SK-N-SH treated with all-trans-retinoic acid at 6 μM for 48 hours (cell line): ENCODE measurements around the gene TECTB.

ENCODE experiments used
- ATAC-seq: fragments of 200-7000 bp; cut with Tn5 transposase; 3 replicates; pipeline ENCODE4 v1.9.1; 2020; ENCODE audit warnings: mild to moderate bottlenecking, moderate library complexity
- ARNTL ChIP-seq: fragments of 450-650 bp; formaldehyde crosslinking; IDR thresholded peaks from 2 replicates; pipeline ENCODE4 v1.5.0; 2020; ENCODE audit warnings: low read depth, mild to moderate bottlenecking, moderate library complexity, borderline replicate concordance
- CREB5 ChIP-seq: fragments of 250-450 bp; sonication (Bioruptor Pico); IDR thresholded peaks from 2 replicates; pipeline ENCODE4 v1.5.1; 2020; ENCODE audit warnings: low read depth, mild to moderate bottlenecking, moderate library complexity
- CSDC2 ChIP-seq: fragments of 250-450 bp; sonication (Bioruptor Pico); IDR thresholded peaks from 2 replicates; pipeline ENCODE4 v1.5.0; 2020; ENCODE audit warnings: mild to moderate bottlenecking, moderate library complexity
- ESRRG ChIP-seq: fragments of 250-450 bp; sonication (Bioruptor Pico); IDR thresholded peaks from 2 replicates; pipeline ENCODE4 v1.6.1; 2021; ENCODE audit warnings: mild to moderate bottlenecking
- GLIS3 ChIP-seq: fragments of 250-450 bp; sonication (Bioruptor Pico); IDR thresholded peaks from 2 replicates; pipeline ENCODE4 v1.5.0; 2020; ENCODE audit warnings: mild to moderate bottlenecking, moderate library complexity
- ISL1 ChIP-seq: fragments of 250-450 bp; sonication (Bioruptor Pico); IDR thresholded peaks from 2 replicates; pipeline ENCODE4 v2.1.2; 2022; ENCODE audit warnings: mild to moderate bottlenecking, moderate library complexity
- OSR1 ChIP-seq: fragments of 250-450 bp; sonication (Bioruptor Pico); IDR thresholded peaks from 2 replicates; pipeline ENCODE4 v1.8.0; 2022; ENCODE audit warnings: moderate library complexity, mild to moderate bottlenecking, inconsistent platforms
- PPARA ChIP-seq: fragments of 250-450 bp; sonication (Bioruptor Pico); IDR thresholded peaks from 2 replicates; pipeline ENCODE4 v1.5.0; 2020; ENCODE audit warnings: mild to moderate bottlenecking, borderline replicate concordance
- RARB ChIP-seq: fragments of 250-450 bp; sonication (Bioruptor Pico); IDR thresholded peaks from 2 replicates; pipeline ENCODE4 v1.8.0; 2021; ENCODE audit warnings: mild to moderate bottlenecking, moderate library complexity
- SNAI2 ChIP-seq: fragments of 250-450 bp; sonication (Bioruptor Pico); IDR thresholded peaks from 2 replicates; pipeline ENCODE4 v1.5.0; 2020; ENCODE audit warnings: mild to moderate bottlenecking, moderate library complexity
- TCF4 ChIP-seq: fragments of 250-450 bp; sonication (Bioruptor Pico); IDR thresholded peaks from 2 replicates; pipeline ENCODE4 v1.8.0; 2021; ENCODE audit warnings: mild to moderate bottlenecking, moderate library complexity, borderline replicate concordance
- TOX ChIP-seq: fragments of 250-450 bp; sonication (Bioruptor Pico); IDR thresholded peaks from 2 replicates; pipeline ENCODE4 v1.8.0; 2021; ENCODE audit warnings: mild to moderate bottlenecking, moderate library complexity, borderline replicate concordance
- TSHZ2 ChIP-seq: fragments of 250-450 bp; sonication (Bioruptor Pico); IDR thresholded peaks from 2 replicates; pipeline ENCODE4 v1.5.0; 2020; ENCODE audit warnings: mild to moderate bottlenecking, moderate library complexity
- ZC3H10 ChIP-seq: fragments of 250-450 bp; sonication (Bioruptor Pico); IDR thresholded peaks from 2 replicates; pipeline ENCODE4 v1.5.1; 2021; ENCODE audit warnings: mild to moderate bottlenecking, moderate library complexity
- ZFP3 ChIP-seq: fragments of 250-450 bp; sonication (Bioruptor Pico); IDR thresholded peaks from 2 replicates; pipeline ENCODE4 v1.5.0; 2020; ENCODE audit warnings: mild to moderate bottlenecking, moderate library complexity
- ZFP30 ChIP-seq: fragments of 450-650 bp; formaldehyde crosslinking; IDR thresholded peaks from 2 replicates; pipeline ENCODE4 v1.5.0; 2022; ENCODE audit warnings: mild to moderate bottlenecking, moderate library complexity
- ZNF565 ChIP-seq: fragments of 450-650 bp; formaldehyde crosslinking; conservative IDR thresholded peaks from 2 replicates; pipeline ENCODE4 v1.5.0; 2020; ENCODE audit warnings: low read depth, mild to moderate bottlenecking, moderate library complexity
- ZNF70 ChIP-seq: fragments of 450-650 bp; formaldehyde crosslinking; IDR thresholded peaks from 2 replicates; pipeline ENCODE4 v1.5.0; 2020; ENCODE audit warnings: mild to moderate bottlenecking, moderate library complexity
- ZNF8 ChIP-seq: fragments of 450-650 bp; formaldehyde crosslinking; IDR thresholded peaks from 2 replicates; pipeline ENCODE4 v1.5.0; 2020; ENCODE audit warnings: mild to moderate bottlenecking, moderate library complexity
- TF ChIP-seq, protein P1 (sequence below): fragments of 250-450 bp; sonication (Bioruptor Pico); IDR thresholded peaks from 2 replicates; pipeline ENCODE4 v1.8.0; 2020; ENCODE audit warnings: mild to moderate bottlenecking, moderate library complexity, borderline replicate concordance
- TF ChIP-seq, protein P2 (sequence below): fragments of 250-450 bp; sonication (Bioruptor Pico); IDR thresholded peaks from 2 replicates; pipeline ENCODE4 v1.5.1; 2021; ENCODE audit warnings: mild to moderate bottlenecking, moderate library complexity
- TF ChIP-seq, protein P3 (sequence below): fragments of 250-450 bp; sonication (Bioruptor Pico); IDR thresholded peaks from 2 replicates; pipeline ENCODE4 v1.8.0; 2021; ENCODE audit warnings: low read depth, mild to moderate bottlenecking, moderate library complexity, borderline replicate concordance

The TECTB gene

GRCh38 chr10:112271982-112272381 is 11.2 kb upstream of the TECTB start (continued):
- TF ChIP-seq CSDC2 (no peak), ZC3H10 (CRISPR knock-in tag) (no peak)

GRCh38 chr10:112274831-112275230 is 8.4 kb upstream of the TECTB start:
- TF ChIP-seq ZNF8 (CRISPR knock-in tag): no peak
- TF ChIP-seq GLIS3: no peak
- TF ChIP-seq ZNF565: no peak
- no peak for TF ChIP-seq TOX (CRISPR knock-in tag)
- no peak for TF ChIP-seq ESRRG
- no peak for TF ChIP-seq ZC3H10 (CRISPR knock-in tag)
- TF ChIP-seq, protein P1, sequence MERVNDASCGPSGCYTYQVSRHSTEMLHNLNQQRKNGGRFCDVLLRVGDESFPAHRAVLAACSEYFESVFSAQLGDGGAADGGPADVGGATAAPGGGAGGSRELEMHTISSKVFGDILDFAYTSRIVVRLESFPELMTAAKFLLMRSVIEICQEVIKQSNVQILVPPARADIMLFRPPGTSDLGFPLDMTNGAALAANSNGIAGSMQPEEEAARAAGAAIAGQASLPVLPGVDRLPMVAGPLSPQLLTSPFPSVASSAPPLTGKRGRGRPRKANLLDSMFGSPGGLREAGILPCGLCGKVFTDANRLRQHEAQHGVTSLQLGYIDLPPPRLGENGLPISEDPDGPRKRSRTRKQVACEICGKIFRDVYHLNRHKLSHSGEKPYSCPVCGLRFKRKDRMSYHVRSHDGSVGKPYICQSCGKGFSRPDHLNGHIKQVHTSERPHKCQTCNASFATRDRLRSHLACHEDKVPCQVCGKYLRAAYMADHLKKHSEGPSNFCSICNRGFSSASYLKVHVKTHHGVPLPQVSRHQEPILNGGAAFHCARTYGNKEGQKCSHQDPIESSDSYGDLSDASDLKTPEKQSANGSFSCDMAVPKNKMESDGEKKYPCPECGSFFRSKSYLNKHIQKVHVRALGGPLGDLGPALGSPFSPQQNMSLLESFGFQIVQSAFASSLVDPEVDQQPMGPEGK (CRISPR knock-in tag): no peak
- ATAC-seq: no peak

GRCh38 chr10:112275512-112276245 is 7.5 kb upstream of the TECTB start:
- TF ChIP-seq ZC3H10 (CRISPR knock-in tag): no peak
- no peak for TF ChIP-seq SNAI2 (CRISPR knock-in tag)
- TF ChIP-seq CSDC2: no peak
- TF ChIP-seq, all 23 proteins: peak for 0

GRCh38 chr10:112278871-112279270 is 4.3 kb upstream of the TECTB start:
- no peak for TF ChIP-seq PPARA (CRISPR knock-in tag)
- no peak for TF ChIP-seq GLIS3
- TF ChIP-seq TSHZ2 (CRISPR knock-in tag): no peak
- no peak for TF ChIP-seq CREB5 (CRISPR knock-in tag)
- TF ChIP-seq, protein P2, sequence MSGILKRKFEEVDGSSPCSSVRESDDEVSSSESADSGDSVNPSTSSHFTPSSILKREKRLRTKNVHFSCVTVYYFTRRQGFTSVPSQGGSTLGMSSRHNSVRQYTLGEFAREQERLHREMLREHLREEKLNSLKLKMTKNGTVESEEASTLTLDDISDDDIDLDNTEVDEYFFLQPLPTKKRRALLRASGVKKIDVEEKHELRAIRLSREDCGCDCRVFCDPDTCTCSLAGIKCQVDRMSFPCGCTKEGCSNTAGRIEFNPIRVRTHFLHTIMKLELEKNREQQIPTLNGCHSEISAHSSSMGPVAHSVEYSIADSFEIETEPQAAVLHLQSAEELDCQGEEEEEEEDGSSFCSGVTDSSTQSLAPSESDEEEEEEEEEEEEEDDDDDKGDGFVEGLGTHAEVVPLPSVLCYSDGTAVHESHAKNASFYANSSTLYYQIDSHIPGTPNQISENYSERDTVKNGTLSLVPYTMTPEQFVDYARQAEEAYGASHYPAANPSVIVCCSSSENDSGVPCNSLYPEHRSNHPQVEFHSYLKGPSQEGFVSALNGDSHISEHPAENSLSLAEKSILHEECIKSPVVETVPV: no peak
- TF ChIP-seq OSR1 (CRISPR knock-in tag): no peak
- no peak for TF ChIP-seq ISL1 (CRISPR knock-in tag)
- no peak for TF ChIP-seq ZNF70 (CRISPR knock-in tag)
- TF ChIP-seq ZFP3: no peak
- no peak for TF ChIP-seq ARNTL
- TF ChIP-seq ZFP30 (CRISPR knock-in tag): no peak
- TF ChIP-seq RARB: no peak
- TF ChIP-seq, protein P3, sequence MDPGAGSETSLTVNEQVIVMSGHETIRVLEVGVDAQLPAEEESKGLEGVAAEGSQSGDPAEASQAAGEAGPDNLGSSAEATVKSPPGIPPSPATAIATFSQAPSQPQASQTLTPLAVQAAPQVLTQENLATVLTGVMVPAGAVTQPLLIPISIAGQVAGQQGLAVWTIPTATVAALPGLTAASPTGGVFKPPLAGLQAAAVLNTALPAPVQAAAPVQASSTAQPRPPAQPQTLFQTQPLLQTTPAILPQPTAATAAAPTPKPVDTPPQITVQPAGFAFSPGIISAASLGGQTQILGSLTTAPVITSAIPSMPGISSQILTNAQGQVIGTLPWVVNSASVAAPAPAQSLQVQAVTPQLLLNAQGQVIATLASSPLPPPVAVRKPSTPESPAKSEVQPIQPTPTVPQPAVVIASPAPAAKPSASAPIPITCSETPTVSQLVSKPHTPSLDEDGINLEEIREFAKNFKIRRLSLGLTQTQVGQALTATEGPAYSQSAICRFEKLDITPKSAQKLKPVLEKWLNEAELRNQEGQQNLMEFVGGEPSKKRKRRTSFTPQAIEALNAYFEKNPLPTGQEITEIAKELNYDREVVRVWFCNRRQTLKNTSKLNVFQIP: no peak
- TF ChIP-seq ZNF8 (CRISPR knock-in tag): no peak
- no peak for TF ChIP-seq ESRRG
- TF ChIP-seq TCF4: no peak
- no peak for TF ChIP-seq SNAI2 (CRISPR knock-in tag)
- TF ChIP-seq, protein P1 (CRISPR knock-in tag): no peak
- TF ChIP-seq ZC3H10 (CRISPR knock-in tag): no peak
- TF ChIP-seq CSDC2: no peak

More at GRCh38 chr10:112275512-112276245, 7.5 kb upstream of the TECTB start:
- no peak for ATAC-seq

More at GRCh38 chr10:112278871-112279270, 4.3 kb upstream of the TECTB start:
- no peak for ATAC-seq
